NCI-H510A (cell line): Measurements from ENCODE around the gene SPPL2A.
"Not testable (repeated sequence)": the region's sequence is repeated elsewhere in the genome, so short reads cannot be mapped to it uniquely, and the experiment has no call there.

Experiments used
- DNase-seq: peaks from one replicate; lab custom pipeline; 2025; lab: John Stamatoyannopoulos, UW

The SPPL2A gene

DNA sequence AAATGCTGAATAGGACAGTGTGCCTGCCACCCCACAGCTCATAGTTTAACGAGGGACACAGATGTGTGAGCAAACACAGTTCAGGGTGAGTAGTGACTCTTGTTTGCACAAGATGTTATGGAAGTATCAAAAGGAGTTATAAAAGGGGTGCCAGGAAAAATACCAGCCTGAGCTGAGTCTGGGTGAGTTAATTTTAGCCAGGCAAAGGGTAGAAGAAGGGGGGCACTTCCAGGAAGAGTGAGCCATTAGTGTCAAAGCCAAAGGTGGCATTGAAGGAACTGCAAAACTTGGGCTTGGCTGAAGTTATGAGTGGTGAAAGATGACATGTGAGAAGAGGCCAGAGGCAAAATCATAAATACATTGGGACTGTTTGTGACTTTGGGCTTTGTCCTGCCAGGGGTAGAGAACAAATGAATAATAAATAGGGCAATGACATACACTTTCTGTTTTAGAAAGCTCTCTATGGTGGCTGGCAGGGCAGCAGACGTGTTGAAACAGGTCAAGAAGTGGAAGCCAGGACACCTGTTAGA, 1.9 kb upstream of the SPPL2A start:
- DNase-seq: no peak

- DNase-seq: no peak
Observed at GRCh38 chr15:50764461-50765194, 878 bp downstream of the SPPL2A start.

- no peak for DNase-seq
Observed at GRCh38 chr15:50758712-50759205, 6.7 kb downstream of the SPPL2A start.

DNA sequence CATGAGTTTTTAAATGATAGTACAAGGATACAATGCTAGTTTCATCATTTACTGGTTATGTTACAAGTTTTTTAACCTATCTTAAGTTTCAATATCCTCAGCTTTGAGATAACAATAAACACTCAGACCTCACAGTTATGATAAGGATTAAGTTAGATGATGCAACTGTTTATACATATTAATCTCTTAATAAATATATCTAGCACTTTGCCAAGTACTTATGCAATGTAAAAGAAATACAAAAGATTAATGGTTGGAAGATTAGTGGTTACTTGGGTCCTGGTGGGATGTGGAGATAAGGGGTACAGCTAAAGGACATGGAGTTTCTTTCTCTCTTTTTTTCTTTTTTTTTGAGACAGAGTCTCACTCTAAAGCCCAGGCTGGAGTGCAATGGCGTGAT, 12.0 kb downstream of the SPPL2A start:
- no peak for DNase-seq

DNA sequence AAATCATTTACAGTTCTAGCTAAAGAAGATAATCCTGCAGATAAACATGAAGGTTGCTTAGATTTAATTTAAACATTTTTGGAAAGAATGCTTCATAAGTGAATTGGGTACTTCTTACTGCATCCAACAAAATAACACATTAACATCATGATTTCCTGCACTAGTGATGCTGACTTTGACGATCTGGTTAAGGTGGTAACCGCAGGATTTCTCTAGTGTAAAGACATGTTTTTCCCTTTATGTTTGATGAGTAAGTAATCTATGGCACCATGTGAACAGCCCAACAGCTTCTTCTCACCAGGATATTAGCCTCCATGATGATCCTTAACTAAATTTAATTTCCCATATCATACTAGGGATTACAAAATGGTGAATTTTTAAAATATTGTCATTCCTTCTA, 14.1 kb downstream of the SPPL2A start:
- DNase-seq: no peak

GRCh38 chr15:50750227-50750705, 15.2 kb downstream of the SPPL2A start:
- DNase-seq: no peak

DNA sequence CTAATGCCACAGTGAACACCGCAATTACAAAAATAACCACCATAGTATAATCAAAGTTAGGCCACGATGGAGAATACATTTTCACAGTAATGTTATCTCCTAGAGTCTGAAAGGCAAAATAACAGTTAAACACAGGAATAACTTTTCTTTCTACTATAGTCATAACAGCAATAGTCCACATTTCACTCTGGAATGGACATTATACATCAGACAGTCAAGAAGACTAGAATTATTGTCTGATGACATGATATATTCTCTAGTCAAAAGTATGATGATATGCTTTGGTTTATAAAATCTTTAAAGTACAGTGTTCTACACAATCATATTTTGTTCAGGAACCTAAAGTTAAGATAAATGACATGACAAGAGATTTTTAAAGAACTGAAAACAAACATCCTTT, 18.0 kb downstream of the SPPL2A start:
- DNase-seq: no peak

GRCh38 chr15:50744601-50745000, 20.9 kb downstream of the SPPL2A start:
- no peak for DNase-seq

- DNase-seq: no peak
Observed at GRCh38 chr15:50740955-50741354, 24.6 kb downstream of the SPPL2A start.

GRCh38 chr15:50736823-50737222, 28.7 kb downstream of the SPPL2A start:
- DNase-seq: no peak

- DNase-seq: no peak
Observed at GRCh38 chr15:50735156-50735555, 30.4 kb downstream of the SPPL2A start.

- DNase-seq: no peak
Observed at GRCh38 chr15:50726315-50726714, 39.2 kb downstream of the SPPL2A start.

- no peak for DNase-seq
Observed at GRCh38 chr15:50718700-50719125, 46.8 kb downstream of the SPPL2A start.

- no peak for DNase-seq
Observed at GRCh38 chr15:50712018-50712417, 53.5 kb downstream of the SPPL2A start.

DNA sequence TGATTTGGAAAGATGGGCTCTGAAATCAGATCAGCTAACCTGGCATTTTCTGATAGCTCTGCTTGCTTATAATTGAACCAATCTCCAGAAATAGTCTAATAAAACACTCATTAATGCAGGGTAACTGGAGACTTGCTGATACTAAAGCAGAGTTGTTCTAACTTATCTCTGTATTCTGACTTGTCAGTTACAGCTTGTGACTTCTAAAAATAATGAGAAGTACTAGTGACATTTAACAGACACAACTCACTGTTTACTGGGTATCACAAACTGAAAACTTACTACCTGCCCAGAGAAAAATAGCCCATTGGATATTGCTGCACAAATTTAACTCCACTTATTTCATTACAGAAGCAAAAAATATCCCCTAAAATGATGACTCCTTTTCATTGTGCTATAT, 54.9 kb downstream of the SPPL2A start:
- no peak for DNase-seq

DNA sequence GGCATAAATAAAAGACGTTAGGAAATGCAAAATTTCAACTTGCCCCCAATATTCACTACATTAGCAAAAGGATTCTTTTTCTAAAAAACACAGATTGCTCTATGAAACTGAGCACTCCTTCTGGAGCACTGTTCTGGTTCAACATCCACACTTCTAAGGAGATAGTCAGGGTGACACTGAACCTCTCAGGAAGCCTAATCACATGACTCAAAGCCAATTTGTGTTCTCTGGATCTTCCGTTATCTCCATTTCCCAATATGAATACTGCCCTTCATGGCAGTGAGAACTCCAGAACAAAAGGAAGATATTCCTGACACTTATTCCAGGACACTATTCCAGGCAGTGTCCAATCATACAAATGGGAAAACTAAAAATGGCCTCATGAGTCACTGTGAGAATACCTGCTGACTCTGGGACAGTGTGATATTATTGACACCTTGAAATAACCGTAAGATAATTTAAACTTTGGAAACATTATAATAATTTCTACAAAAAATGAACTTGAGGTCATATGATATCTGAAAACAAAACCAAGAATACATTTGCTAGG, 57.6 kb downstream of the SPPL2A start:
- DNase-seq: no peak

DNA sequence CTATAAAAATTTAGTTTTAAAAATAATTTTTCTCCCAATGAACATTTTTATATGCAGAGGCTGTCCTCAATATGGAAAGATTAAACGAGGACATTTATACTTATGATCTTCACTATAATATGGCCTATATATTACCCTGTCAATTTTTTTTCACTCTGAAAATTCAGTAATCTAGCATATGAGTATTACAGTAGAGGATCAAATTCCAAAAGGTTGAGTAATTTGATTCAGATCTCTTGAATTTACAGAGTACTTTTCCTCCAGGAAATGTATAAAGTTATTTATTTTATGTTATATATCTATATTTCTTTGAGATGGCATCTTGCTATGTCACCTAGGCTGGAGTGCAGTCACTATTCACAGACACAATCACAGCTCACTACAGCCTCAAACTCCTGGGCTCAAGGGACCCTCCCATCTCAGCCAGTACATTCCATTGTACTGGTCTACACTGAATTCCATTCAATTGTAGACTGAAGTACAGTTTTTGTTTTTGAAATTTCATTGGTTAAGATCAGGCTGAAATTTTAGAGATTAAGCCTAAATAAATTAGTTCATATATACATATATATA, 62.7 kb downstream of the SPPL2A start:
- no peak for DNase-seq

DNA sequence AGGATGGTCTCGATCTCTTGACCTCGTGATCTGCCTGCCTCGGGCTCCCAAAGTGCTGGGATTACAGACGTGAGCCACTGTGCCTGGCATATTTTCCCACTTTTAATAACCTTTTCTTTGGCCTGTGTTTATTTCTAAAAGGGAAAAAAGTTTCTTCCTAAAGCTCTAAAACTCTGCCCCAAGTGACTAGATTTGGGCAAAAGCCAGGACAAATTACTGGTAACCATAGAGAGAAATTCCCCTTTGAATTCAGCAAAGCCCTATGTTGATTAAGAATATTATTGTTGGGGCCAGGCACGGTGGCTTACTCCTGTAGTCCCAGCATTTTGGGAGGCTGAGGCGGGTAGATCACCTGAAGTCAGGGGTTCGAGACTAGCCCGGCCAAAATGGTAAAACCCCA, 67.4 kb downstream of the SPPL2A start:
- no peak for DNase-seq

GRCh38 chr15:50697109-50697797, 68.3 kb downstream of the SPPL2A start:
- DNase-seq: no peak

DNA sequence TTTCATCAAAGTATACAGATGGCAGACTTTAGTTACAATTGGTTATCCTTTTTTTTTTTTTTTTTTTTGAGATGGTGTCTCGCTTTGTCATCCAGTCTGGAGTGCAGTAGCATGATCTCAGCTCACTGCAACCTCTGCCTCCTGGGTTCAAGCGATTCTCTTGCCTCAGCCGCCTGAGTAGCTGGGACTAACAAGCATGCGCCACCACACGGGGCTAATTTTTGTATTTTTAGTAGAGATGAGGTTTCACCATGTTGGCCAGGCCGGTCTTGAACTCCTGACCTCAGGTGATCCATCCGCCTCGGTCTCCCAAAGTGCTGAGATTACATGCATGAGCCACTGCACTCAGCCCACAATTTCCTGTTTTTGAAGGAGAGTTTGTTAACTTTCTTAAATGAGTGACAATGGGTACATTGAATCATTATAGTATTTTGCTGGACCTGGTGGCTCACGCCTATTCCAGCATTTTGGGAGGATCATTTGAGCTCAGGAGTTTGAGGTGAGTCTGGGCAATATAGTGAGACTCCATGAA, 70.8 kb downstream of the SPPL2A start:
- DNase-seq: not testable (repeated sequence)

DNA sequence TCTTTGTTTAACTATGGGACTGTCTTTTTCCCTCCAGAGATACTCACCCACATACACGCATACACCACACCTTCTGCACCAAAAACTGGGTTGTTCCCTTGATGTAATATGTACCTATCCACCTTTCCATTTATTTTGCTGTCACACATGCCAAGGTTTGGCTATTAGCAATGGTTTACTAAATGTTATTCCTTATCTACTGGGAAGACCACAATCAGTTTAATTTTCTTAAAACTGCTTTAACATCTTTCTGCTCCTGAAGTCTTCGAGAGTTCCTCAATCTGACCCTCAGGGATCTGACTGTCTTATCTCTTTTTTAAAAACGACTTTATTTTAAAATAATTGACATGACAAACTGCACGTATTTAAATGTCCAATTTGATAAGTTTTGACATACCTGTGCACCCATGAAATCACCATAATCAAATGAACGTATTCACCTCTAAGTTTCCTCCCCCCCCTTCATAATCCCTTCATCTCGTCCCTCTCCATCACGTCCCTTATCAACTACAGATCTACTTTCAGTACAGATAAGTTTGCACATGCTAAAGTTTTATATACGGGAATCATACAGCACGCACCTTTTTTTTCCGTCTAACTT, 78.1 kb downstream of the SPPL2A start:
- DNase-seq: no peak
